ENCODE measurements around the gene AGO4.
"Not testable (repeated sequence)": the region's sequence is repeated elsewhere in the genome, so short reads cannot be mapped to it uniquely, and the experiment has no call there.

AGO4 gene

GRCh38 chr1:35807614-35808449, at the start of gene AGO4:
TSS of gene AGO4 (plus strand) at chr1:35808016. CDS start at chr1:35808417, 401 bp downstream.
- peak in 42 of 56 donors; percentile 7 to 76 (median 38) for DNase-seq

- no peak for DNase-seq
Measured at GRCh38 chr1:35762141-35762540, 45.7 kb upstream of the AGO4 start.

GRCh38 chr1:35763201-35763600, 44.6 kb upstream of the AGO4 start:
- no peak for DNase-seq

GRCh38 chr1:35764283-35764682, 43.5 kb upstream of the AGO4 start:
- DNase-seq, result no peak

- DNase-seq, result no peak
Measured at GRCh38 chr1:35768350-35769187, 39.2 kb upstream of the AGO4 start.

GRCh38 chr1:35769188-35769758, 38.5 kb upstream of the AGO4 start:
- DNase-seq, result peak in 48 of 56 donors; percentile 13 to 74 (median 48)

GRCh38 chr1:35773711-35774110, 34.1 kb upstream of the AGO4 start:
- DNase-seq, result no peak

GRCh38 chr1:35776172-35776571, 31.6 kb upstream of the AGO4 start:
- DNase-seq, result not testable (repeated sequence)

- DNase-seq, result no peak
Measured at GRCh38 chr1:35777109-35777508, 30.7 kb upstream of the AGO4 start.

- no peak for DNase-seq
Measured at GRCh38 chr1:35783055-35783583, 24.7 kb upstream of the AGO4 start.

- not testable (repeated sequence) for DNase-seq
Measured at GRCh38 chr1:35784364-35784763, 23.5 kb upstream of the AGO4 start.

- DNase-seq, result no peak
Measured at GRCh38 chr1:35788139-35788538, 19.7 kb upstream of the AGO4 start.

GRCh38 chr1:35790670-35791069, 17.1 kb upstream of the AGO4 start:
- DNase-seq, result no peak

GRCh38 chr1:35795295-35795694, 12.5 kb upstream of the AGO4 start:
- no peak for DNase-seq

- DNase-seq, result no peak
Measured at GRCh38 chr1:35797380-35797779, 10.4 kb upstream of the AGO4 start.

- DNase-seq, result not testable (repeated sequence)
Measured at GRCh38 chr1:35798019-35798418, 9.8 kb upstream of the AGO4 start.

GRCh38 chr1:35800167-35800887, 7.5 kb upstream of the AGO4 start:
- not testable (repeated sequence) for DNase-seq

- DNase-seq, result peak in 28 of 56 donors; percentile 1 to 49 (median 25)
Measured at GRCh38 chr1:35808450-35809113, 766 bp downstream of the AGO4 start.

- DNase-seq, result no peak
Measured at GRCh38 chr1:35809114-35810095, 1.6 kb downstream of the AGO4 start.
